NCI-H345 (cell line): ENCODE results near the gene COA1.

Source experiments
- DNase-seq: peaks from one replicate; lab custom pipeline; 2025; lab: John Stamatoyannopoulos, UW

The COA1 gene

GRCh38 chr7:43652364-43652763 lies 77.0 kb downstream of the COA1 start:
- DNase-seq, result no peak

- DNase-seq, result no peak
Measured at GRCh38 chr7:43650457-43651052, 78.8 kb downstream of the COA1 start.

- DNase-seq, result no peak
Measured at GRCh38 chr7:43649755-43650274, 79.5 kb downstream of the COA1 start.

DNA sequence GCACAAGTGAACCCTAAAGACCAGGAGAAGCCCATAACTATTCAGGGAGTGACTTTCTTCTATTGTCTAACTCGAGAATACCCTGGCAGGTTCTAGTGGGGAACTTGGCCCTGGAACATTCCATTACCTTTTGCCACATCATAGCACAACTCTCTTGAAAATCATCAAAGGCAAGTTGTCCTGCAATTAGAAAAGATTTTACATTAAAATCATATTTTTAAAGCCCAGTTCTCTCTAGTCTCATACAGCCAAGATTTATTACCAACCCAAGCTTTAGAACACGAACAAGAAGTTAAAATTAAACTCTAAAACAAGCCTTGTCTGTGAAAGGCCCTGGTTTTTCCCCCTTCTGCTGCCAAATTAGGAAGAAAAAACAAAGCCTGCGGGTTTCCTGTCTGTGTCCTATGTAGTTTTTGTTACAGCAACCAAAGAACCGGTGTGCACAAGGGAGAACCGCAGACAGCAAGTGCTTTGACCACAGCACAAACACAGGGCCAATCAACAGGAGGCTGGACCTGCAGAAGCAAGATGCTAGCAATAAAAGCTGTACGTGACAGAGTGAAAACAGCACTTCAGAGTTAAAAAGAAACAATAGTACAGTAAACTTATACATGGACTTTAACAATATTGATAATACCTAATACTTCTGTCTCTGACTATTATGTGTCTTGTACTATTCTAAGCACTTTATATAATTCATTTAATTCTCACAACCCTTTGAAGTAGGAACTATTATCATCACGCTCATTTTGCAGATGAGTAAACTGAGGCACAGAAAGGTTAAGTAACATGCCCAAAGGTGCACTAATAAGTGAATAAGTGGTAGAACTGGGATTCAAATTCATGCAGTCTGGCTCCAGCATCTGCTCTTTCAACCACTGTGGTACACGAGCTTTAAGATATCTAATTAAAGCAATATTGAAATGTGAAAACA lies 80.6 kb downstream of the COA1 start:
- DNase-seq, result no peak

GRCh38 chr7:43647673-43648472 lies 81.5 kb downstream of the COA1 start:
- peak; percentile 14 for DNase-seq

GRCh38 chr7:43647339-43647672 lies 82.0 kb downstream of the COA1 start:
- DNase-seq, result no peak

- DNase-seq, result no peak
Measured at GRCh38 chr7:43646603-43647338, 82.6 kb downstream of the COA1 start.

DNA sequence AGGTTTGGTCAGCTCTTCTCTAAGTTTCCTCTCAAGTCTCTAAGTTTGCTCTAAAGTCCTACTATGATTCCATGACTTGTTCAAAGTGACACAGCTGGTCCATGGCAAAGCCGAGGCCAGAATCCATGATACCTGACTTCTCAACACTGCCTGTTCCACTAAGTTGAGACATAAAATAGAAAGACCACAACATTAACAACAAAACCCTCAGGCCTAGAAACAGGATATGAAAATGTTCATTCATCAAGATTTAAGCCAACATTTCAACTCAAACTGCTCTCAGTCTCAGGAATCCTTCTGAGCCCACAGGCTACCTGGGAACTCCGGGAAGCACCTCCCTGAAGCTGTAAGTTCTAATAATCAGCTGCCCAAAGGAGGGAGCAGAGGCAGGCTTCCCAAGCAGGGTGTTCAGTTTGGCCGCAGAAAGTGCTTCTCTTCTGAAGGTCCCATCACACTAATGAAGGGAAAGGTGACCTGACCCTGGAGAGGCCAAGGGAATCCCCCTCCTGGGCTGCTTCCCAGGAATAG lies 83.6 kb downstream of the COA1 start:
- DNase-seq, result no peak

GRCh38 chr7:43643846-43644245 lies 85.5 kb downstream of the COA1 start:
- DNase-seq, result no peak

- DNase-seq, result no peak
Measured at GRCh38 chr7:43642897-43643630, 86.3 kb downstream of the COA1 start.

DNA sequence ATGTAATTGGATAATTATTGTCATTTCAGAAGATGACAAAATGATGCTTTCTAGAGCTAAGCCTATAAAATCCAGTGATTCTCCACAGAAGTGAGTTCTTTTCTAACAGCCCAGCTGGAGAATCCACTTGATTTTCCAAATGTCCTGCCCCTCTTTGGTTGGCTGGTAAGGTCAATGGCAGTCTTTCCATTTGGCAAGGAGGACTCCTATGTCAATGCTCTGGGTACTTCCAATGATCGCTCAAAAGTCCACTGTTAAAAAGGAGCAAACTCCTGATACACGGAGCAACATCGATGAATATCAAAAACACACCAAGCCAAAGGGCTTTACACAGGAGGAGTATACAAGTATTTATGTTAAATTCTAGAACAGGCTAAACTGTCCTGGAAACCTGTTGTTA lies 88.6 kb downstream of the COA1 start:
- DNase-seq, result no peak

DNA sequence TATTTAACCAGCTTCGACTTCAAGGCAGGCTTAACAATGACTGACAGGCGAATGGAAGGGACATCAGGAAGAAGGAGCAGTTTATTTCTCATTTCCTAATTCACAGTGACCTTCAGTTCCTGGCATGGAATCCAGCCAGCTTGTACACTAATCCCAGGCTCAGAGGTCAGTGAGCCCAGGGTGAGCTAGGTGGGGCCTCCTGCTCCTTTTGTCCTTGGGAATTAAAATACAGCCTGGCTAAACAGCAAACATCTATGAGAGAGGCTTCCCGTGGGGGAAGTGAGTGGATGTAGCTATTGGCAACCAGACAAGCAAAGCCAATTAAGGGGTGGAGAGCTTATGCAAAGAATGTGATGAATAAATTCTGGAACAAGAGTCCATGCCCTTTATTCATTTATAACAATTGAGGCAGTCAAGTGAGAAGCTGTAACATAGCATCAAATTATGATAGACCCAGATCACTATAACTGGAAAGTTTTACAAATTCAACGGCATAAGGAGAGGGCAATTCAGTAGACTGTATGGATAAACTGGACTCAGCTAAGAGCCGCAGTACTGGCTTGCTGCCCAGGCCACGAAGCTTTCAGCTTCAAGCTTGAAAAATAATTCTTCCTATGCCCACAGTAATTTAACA lies 89.3 kb downstream of the COA1 start:
- peak; percentile 90 for DNase-seq

GRCh38 chr7:43637114-43637806 lies 92.1 kb downstream of the COA1 start:
- DNase-seq, result no peak

DNA sequence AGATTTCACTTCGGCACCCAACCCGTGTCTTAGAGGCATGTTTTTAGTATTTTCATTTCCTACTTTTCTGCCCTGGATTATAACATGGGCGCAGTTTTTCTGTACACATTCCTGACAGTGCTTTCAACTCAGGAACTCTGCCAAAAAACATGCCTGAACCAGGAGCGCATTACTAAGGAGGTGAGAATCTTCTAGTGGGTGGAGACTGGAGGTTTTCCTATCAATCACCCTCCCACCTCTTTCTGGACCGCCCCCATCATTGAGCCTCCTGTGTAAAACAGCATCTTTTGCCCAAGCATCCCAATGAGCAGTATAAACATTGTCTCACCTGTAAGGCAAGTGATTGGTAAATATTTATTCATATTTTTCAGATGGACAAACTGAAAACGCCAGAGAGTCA lies 93.2 kb downstream of the COA1 start:
- no peak for DNase-seq

GRCh38 chr7:43634384-43634783 lies 94.9 kb downstream of the COA1 start:
- DNase-seq, result no peak

DNA sequence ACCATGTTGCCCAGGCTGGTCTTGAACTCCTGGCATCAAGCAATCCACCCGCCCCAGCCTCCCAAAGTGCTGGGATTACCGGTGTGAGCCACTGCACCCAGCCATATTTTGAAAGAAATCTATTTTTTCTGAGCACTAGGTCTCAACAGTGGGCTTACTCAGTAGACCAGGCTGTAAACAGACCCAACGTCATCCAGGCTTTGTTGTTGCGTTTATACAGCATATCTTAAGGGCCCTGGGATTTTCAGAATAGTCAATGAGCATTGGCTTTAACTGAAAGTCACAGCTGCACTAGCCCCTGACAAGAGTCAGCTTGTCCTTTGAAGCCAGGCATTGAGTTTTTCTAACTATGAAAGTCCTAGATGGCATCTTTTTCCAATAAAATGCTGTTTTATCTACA lies 96.6 kb downstream of the COA1 start:
- no peak for DNase-seq

DNA sequence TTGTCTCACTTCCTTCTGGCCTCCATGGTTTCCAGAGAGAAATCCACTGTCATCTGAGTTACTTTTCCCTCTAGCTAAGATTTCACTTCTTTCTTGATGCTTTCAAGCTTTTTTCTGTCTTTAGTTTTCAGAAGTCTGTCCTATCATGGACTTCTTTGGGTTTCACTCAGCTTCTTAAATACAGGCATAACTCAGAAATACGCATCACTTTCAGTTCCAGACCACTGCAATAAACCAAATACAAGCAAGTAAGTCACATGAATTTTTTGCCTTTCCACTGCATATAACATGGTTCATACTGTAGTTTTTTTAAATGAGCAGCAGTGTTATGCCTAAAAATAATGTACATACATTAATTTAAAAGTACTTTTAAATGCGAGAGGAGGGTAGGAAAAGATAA lies 97.8 kb downstream of the COA1 start:
- DNase-seq, result no peak

DNA sequence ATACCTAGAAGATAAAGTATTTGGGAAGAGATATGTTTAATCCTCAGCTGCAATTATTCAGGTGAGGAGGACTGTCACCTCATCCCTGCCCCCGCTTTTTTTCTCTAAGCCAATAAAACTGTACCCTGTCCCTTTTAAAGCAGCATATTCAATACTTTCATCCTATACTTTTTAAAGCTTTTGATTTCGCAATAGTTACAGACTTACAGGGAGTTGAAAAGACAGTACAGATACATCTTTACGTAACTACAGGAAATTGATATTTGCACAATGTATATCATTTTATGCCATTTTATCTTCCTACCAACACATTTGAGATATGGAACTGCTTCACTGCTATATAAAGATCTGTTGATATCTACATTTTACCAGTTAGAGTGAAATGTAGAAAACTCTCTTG lies 98.8 kb downstream of the COA1 start:
- DNase-seq, result no peak

DNA sequence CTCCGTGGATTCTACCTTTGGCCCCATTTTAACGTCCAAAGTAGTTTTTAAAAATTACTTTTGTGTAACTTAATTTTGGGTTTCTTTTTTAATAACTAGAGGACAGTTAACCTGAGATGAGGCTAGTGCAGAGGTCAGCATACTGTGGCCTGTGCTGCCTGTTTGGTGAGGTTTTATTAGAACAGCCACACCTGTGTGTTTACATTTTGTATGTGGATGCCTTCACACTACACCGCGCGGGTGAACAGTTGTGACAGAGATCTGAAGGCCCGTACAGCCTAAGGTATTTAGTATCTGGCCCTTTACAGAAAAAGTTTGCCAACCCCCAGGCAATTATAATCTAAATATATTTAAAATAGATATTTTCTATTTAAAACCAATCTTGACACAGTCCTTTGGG lies 99.5 kb downstream of the COA1 start:
- DNase-seq, result no peak

GRCh38 chr7:43628431-43628830 lies 100.9 kb downstream of the COA1 start:
- DNase-seq, result no peak
